Aorta (tissue), 5 donors: ENCODE data around the gene HGS. TPM values are rescaled to one million over a fixed set of nuclear protein-coding genes. Genes with fewer than 3 reads are reported as not detected.

Experiments
- ATAC-seq: fragments of 200-7000 bp; cut with Tn5 transposase; one replicate; pipeline ENCODE4 v1.9.1; 2022; ENCODE audit warnings: moderate library complexity; ENCODE audit not compliant: low FRiP score
- DNase-seq, 2 donors: peaks; one replicate each; pipeline ENCODE4 v3.0.0-alpha.2; 2020
- H3K27ac ChIP-seq, 2 donors: one replicate each; pipeline ENCODE4 v1.5.1; 2013; ENCODE audit warnings: low read length in 2 of 2, mild to moderate bottlenecking in 2 of 2, moderate library complexity in 2 of 2, control low read depth in 1 of 2, inconsistent platforms in 1 of 2, low read depth in 1 of 2
- H3K27me3 ChIP-seq, 2 donors: one replicate each; pipeline ENCODE4 v1.6.1; 2013; ENCODE audit warnings: control low read depth in 1 of 2, low read length in 1 of 2, mild to moderate bottlenecking in 1 of 2, moderate library complexity in 1 of 2; ENCODE audit not compliant: insufficient read depth in 2 of 2, control insufficient read depth in 1 of 2
- H3K36me3 ChIP-seq, 2 donors: one replicate each; pipeline ENCODE4 v1.6.1; 2013; ENCODE audit warnings: control low read depth in 1 of 2, low read length in 1 of 2, mild to moderate bottlenecking in 1 of 2; ENCODE audit not compliant: insufficient read depth in 2 of 2, control insufficient read depth in 1 of 2
- H3K4me1 ChIP-seq, 2 donors: one replicate each; pipeline ENCODE4 v1.6.1; 2013; ENCODE audit warnings: low read length in 2 of 2, control low read depth in 1 of 2, mild to moderate bottlenecking in 1 of 2, moderate library complexity in 1 of 2; ENCODE audit not compliant: insufficient read depth in 2 of 2, control insufficient read depth in 1 of 2
- H3K4me3 ChIP-seq, 2 donors: one replicate each; pipeline ENCODE4 v1.5.1; 2013; ENCODE audit warnings: low read length in 2 of 2, control low read depth in 1 of 2, mild to moderate bottlenecking in 1 of 2
- H3K9me3 ChIP-seq: one replicate; pipeline ENCODE4 v1.6.1; 2013; ENCODE audit warnings: mild to moderate bottlenecking, low read length; ENCODE audit not compliant: control insufficient read depth
- WGBS, 2 donors: extraction: QIAGEN DNeasy Blood & Tissue Kit; methylation state at CpG; one replicate each; pipeline ENCODE4 v1.1.7; 2013; 5-methylcytosine and 5-hydroxymethylcytosine counted together
- intact Hi-C, 2 donors: fragments of 100-400 bp; cut with DNase I; formaldehyde crosslinking; loops; one replicate each; pipeline versions ENCODE4 v1.14.2 to v1.15.0; 2022
- polyA plus RNA-seq, 2 donors: library from polyadenylated mRNA; stranded (reverse); fragments of 200-250 nt; gene quantifications; one replicate each; pipeline ENCODE4 v1.2.3, GENCODE V29; 2013
- total RNA-seq, 2 donors: library from RNA; stranded (reverse); fragmentation: NEBNext Ultra II Directional; extraction: Animal tissue kit (Norgen Biotek cat#: 25700); gene quantifications; one replicate each; pipeline ENCODE4 v1.2.1, GENCODE V29; 2021
- donor health status: healthy with polysubstance abuse.
- donor health status: Bipolar disorder and iron deficiency.
- donor health status: DM: no; HTN: no; CAD: no.
- donor health status: DM: no; HTN: no; CAD: no.
- donor health status: DM: yes; HTN: yes; CAD: no.

The HGS gene
- total and polyA plus RNA-seq, 4 donors = 49.1 to 277 (median 88.4) TPM

GRCh38 chr17:81717049-81717765 lies 33.4 kb downstream of the HGS start:
- intact Hi-C loops = no loop called here
- 93 to 96% methylated on average over 25 of the region's 25 CpGs for WGBS, 2 donors

GRCh38 chr17:81717766-81718089 lies 33.9 kb downstream of the HGS start:
- no peaks in the 10 kb centered on the region for H3K4me1 ChIP-seq
- H3K27ac ChIP-seq = no peak overlapping the region
- no peaks in the 10 kb centered on the region for H3K27me3 ChIP-seq
- 95 to 97% methylated on average over 9 of the region's 9 CpGs for WGBS, 2 donors
- intact Hi-C loops = no loop called here
- H3K4me3 ChIP-seq = no peak overlapping the region
- DNase-seq (no peak), ATAC-seq (no peak)
- no peaks in the 10 kb centered on the region for H3K36me3 ChIP-seq
- H3K9me3 ChIP-seq = no peaks in the 10 kb centered on the region

More at GRCh38 chr17:81717049-81717765, 33.4 kb downstream of the HGS start:
- Histone ChIP-seq H3K4me1 (no peaks in the 10 kb centered on the region), H3K27me3 (no peaks in the 10 kb centered on the region), H3K27ac (no peak overlapping the region), H3K9me3 (no peaks in the 10 kb centered on the region), H3K4me3 (no peak overlapping the region), H3K36me3 (no peaks in the 10 kb centered on the region)
- DNase-seq (peak in 1 of 2 donors; percentile 64), ATAC-seq (no peak)

GRCh38 chr17:81719410-81720266 lies 35.8 kb downstream of the HGS start:
- Histone ChIP-seq H3K4me1 (no peaks in the 10 kb centered on the region), H3K4me3 (no peak overlapping the region), H3K9me3 (no peaks in the 10 kb centered on the region), H3K27ac (no peak overlapping the region), H3K27me3 (no peaks in the 10 kb centered on the region), H3K36me3 (no peaks in the 10 kb centered on the region)
- intact Hi-C loops = no loop called here
- no peak for ATAC-seq
- peak in 1 of 2 donors; percentile 68 for DNase-seq
- WGBS, 2 donors = 84% methylated on average over 32 to 33 of the region's 33 CpGs

GRCh38 chr17:81720267-81721071 lies 36.7 kb downstream of the HGS start:
- no peak for ATAC-seq
- no peaks in the 10 kb centered on the region for H3K9me3 ChIP-seq
- no peaks in the 10 kb centered on the region for H3K36me3 ChIP-seq
- H3K27ac ChIP-seq = no peak overlapping the region
- H3K4me1 ChIP-seq = no peaks in the 10 kb centered on the region
- H3K27me3 ChIP-seq = no peaks in the 10 kb centered on the region
- 86% methylated on average over 33 of the region's 33 CpGs for WGBS, 2 donors
- DNase-seq = peak in 1 of 2 donors; percentile 71
- no peak overlapping the region for H3K4me3 ChIP-seq
- intact Hi-C loops = no loop called here

GRCh38 chr17:81722184-81723120 lies 38.6 kb downstream of the HGS start:
- Histone ChIP-seq H3K9me3 (no peaks in the 10 kb centered on the region), H3K4me3 (no peak overlapping the region), H3K27ac (no peak overlapping the region), H3K4me1 (no peaks in the 10 kb centered on the region), H3K27me3 (no peaks in the 10 kb centered on the region), H3K36me3 (no peaks in the 10 kb centered on the region)
- ATAC-seq = peak; percentile 39
- intact Hi-C loops = no loop called here
- peak in 1 of 2 donors; percentile 68 for DNase-seq
- WGBS, 2 donors = 36 to 42% methylated on average over 10 of the region's 10 CpGs

- no peak for ATAC-seq
- WGBS, 2 donors = 34% methylated on average over 12 of the region's 12 CpGs
Measured at GRCh38 chr17:81723651-81724209, 39.9 kb downstream of the HGS start.

GRCh38 chr17:81725439-81725838 lies 41.6 kb downstream of the HGS start:
- 82 to 91% methylated on average over 9 of the region's 9 CpGs for WGBS, 2 donors
- Histone ChIP-seq H3K4me3 (no peak overlapping the region), H3K4me1 (no peaks in the 10 kb centered on the region), H3K27ac (no peak overlapping the region), H3K9me3 (no peaks in the 10 kb centered on the region), H3K36me3 (no peaks in the 10 kb centered on the region), H3K27me3 (no peaks in the 10 kb centered on the region)
- DNase-seq (no peak), ATAC-seq (no peak)
- intact Hi-C loops = no loop called here

More at GRCh38 chr17:81723651-81724209, 39.9 kb downstream of the HGS start:
- H3K36me3 ChIP-seq = no peaks in the 10 kb centered on the region
- no peaks in the 10 kb centered on the region for H3K4me1 ChIP-seq
- intact Hi-C loops = no loop called here
- H3K27ac ChIP-seq = no peak overlapping the region
- no peaks in the 10 kb centered on the region for H3K9me3 ChIP-seq
- DNase-seq = no peak
- H3K27me3 ChIP-seq = no peaks in the 10 kb centered on the region
- no peak overlapping the region for H3K4me3 ChIP-seq
